ENCODE measurements around the gene ANGPTL1. TPM values are rescaled to one million over a fixed set of nuclear protein-coding genes. Genes with fewer than 3 reads are reported as not detected.
A peak's percentile ranks its signal among the peaks of the same experiment; 100 is the strongest.

The ANGPTL1 gene
- total and polyA plus RNA-seq, 2 of the 13 experiments (the other 11 are each of a cell fraction or from before 2014, with no cell fraction given): 2.9 to 9.3 TPM

GRCh38 chr1:178919581-178919980, 48.7 kb upstream of the ANGPTL1 start (continued):
- TF ChIP-seq ZHX1 (CRISPR knock-in tag; IDR thresholded peaks at IDR 0.05; ENCODE audit: low read depth) (no peak), NAIF1 (CRISPR knock-in tag; IDR thresholded peaks at IDR 0.05; ENCODE audit: borderline replicate concordance) (no peak), KLF9 (CRISPR knock-in tag; IDR thresholded peaks at IDR 0.05; ENCODE audit: low read depth) (no peak), HOMEZ (CRISPR knock-in tag; IDR thresholded peaks at IDR 0.05; ENCODE audit: low read depth) (no peak), AGO2 (optimal IDR thresholded peaks at IDR 0.05; ENCODE audit: low read depth, low read length) (no peak), KIAA2018 (CRISPR knock-in tag; IDR thresholded peaks at IDR 0.05; ENCODE audit: borderline replicate concordance) (no peak), ZFP37 (CRISPR knock-in tag; IDR thresholded peaks at IDR 0.05; ENCODE audit: borderline replicate concordance) (no peak), NFE2L1 (CRISPR knock-in tag; IDR thresholded peaks at IDR 0.05; ENCODE audit: borderline replicate concordance) (no peak), MAFG (CRISPR knock-in tag; IDR thresholded peaks at IDR 0.05) (no peak), ARNT (IDR thresholded peaks at IDR 0.05) (no peak), ZFYVE20 (CRISPR knock-in tag; IDR thresholded peaks at IDR 0.05; ENCODE audit: borderline replicate concordance, low read depth) (no peak), NFKBIZ (CRISPR knock-in tag; IDR thresholded peaks at IDR 0.05) (no peak), TCF12 (IDR thresholded peaks at IDR 0.05) (no peak), TCF12 (CRISPR knock-in tag; IDR thresholded peaks at IDR 0.05) (no peak), HMG20B (CRISPR knock-in tag; conservative IDR thresholded peaks at IDR 0.05) (peak; percentile 80; the same call in 1 of the 2 replicates), DBP (CRISPR knock-in tag; IDR thresholded peaks at IDR 0.05; ENCODE audit: not compliant biosample characterization) (no peak), SUZ12 (IDR thresholded peaks at IDR 0.05; ENCODE audit: low read depth, low read length) (no peak)
